Neural crest cell (in vitro differentiated cells): Measurements from ENCODE around the gene KANK3. TPM values are rescaled to one million over a fixed set of nuclear protein-coding genes. Genes with fewer than 3 reads are reported as not detected.

Source experiments
- DNase-seq: peaks from one replicate; pipeline ENCODE4 v3.0.0; 2021; ENCODE audit warnings: low read depth, mixed read lengths, low spot score
- H3K27ac Mint-ChIP-seq: one replicate; pipeline ENCODE4 v1.8.0; 2021; ENCODE audit warnings: mild to moderate bottlenecking, mixed read lengths; ENCODE audit not compliant: unreplicated experiment
- H3K27me3 Mint-ChIP-seq: 2 replicates; pipeline ENCODE4 v1.8.0; 2021; ENCODE audit warnings: low read depth, mild to moderate bottlenecking, mixed read lengths
- H3K36me3 Mint-ChIP-seq: 2 replicates; pipeline ENCODE4 v1.8.0; 2021; ENCODE audit warnings: low read depth, mild to moderate bottlenecking, mixed read lengths
- H3K4me1 Mint-ChIP-seq: 2 replicates; pipeline ENCODE4 v1.8.0; 2021; ENCODE audit warnings: mixed read lengths
- H3K4me3 Mint-ChIP-seq: one replicate; pipeline ENCODE4 v1.8.0; 2021; ENCODE audit warnings: mild to moderate bottlenecking, mixed read lengths
- H3K9me3 Mint-ChIP-seq: 2 replicates; pipeline ENCODE4 v1.8.0; 2021; ENCODE audit warnings: mixed read lengths
- long read RNA-seq: library from polyadenylated mRNA; unstranded; transcript quantifications from one replicate; pipeline ENCODE4 v2.0.0, GENCODE V29; 2020
- total RNA-seq: library from RNA; stranded (reverse); gene quantifications from 2 replicates; pipeline ENCODE4 v1.2.1, GENCODE V29; 2021
- TF ChIP-seq, protein P1 (sequence below): fragments of 200-600 bp; sonication (generic); conservative IDR thresholded peaks from 2 replicates; pipeline ENCODE4 v1.5.0; 2021; ENCODE audit warnings: antibody characterized with exemption, mild to moderate bottlenecking

KANK3 gene
- 0.66 and 0.77 TPM in 2 replicates for total RNA-seq
- long read RNA-seq, partial matches to known transcripts = 0 of 1 reads
- long read RNA-seq, other reads (novel, unspliced or antisense) = 1 of 1 reads

DNA sequence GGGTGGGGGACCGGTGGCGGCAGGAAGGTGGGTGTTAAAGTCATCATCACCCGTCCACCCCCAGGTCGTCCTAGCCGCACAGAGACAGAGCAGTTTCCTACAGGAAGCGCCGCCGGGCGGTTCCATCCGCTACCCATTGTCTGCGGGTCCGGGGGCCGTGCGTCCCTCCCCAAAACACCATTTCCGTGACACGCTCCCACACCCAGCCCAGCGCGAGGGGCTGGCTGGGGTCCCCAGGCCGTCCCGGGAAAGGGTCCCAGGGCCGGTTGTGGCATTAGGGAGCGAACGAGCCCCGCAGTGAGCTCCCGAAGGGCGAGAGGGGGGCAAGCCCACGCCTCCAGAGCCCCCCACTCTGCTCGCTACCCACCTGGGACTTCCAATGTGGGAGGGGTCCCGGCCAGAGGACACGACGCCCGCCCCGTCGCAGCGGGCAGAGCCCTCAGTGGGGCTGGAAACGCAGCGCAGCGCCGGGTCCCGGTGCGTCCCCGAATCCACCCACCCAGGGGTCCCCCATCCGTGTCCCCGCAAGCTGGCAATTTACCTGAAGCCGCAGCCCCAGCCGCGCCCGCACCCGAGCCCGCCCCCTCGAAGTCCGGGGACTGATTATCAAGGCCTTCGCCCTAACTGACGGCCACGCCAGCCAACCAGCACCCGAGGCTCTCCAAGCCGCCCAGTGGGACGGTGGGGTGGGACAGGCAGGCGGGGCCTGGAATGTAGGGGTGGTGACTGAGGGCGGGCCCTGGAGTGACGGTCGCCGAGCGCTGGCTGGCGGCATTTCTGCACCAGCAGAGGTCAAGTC, at the start of gene KANK3:
Gene KANK3, minus strand, starts transcription at position 579 of the 799 bp plus-strand sequence. CDS start 5,434 bp downstream, outside the sequence.
- peaks cover 56% of the 10 kb centered on the region for H3K27me3 Mint-ChIP-seq
- H3K27ac Mint-ChIP-seq = no peak within 1 kb of the TSS
- no peaks in the 10 kb centered on the region for H3K36me3 Mint-ChIP-seq
- H3K4me3 Mint-ChIP-seq = peak within 1 kb of the TSS; percentile 64
- TF ChIP-seq, protein P1, sequence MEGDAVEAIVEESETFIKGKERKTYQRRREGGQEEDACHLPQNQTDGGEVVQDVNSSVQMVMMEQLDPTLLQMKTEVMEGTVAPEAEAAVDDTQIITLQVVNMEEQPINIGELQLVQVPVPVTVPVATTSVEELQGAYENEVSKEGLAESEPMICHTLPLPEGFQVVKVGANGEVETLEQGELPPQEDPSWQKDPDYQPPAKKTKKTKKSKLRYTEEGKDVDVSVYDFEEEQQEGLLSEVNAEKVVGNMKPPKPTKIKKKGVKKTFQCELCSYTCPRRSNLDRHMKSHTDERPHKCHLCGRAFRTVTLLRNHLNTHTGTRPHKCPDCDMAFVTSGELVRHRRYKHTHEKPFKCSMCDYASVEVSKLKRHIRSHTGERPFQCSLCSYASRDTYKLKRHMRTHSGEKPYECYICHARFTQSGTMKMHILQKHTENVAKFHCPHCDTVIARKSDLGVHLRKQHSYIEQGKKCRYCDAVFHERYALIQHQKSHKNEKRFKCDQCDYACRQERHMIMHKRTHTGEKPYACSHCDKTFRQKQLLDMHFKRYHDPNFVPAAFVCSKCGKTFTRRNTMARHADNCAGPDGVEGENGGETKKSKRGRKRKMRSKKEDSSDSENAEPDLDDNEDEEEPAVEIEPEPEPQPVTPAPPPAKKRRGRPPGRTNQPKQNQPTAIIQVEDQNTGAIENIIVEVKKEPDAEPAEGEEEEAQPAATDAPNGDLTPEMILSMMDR = no peak
- no peaks in the 10 kb centered on the region for H3K9me3 Mint-ChIP-seq
- peak; percentile 88 for DNase-seq
- H3K4me1 Mint-ChIP-seq = peaks cover 12% of the 10 kb centered on the region

DNA sequence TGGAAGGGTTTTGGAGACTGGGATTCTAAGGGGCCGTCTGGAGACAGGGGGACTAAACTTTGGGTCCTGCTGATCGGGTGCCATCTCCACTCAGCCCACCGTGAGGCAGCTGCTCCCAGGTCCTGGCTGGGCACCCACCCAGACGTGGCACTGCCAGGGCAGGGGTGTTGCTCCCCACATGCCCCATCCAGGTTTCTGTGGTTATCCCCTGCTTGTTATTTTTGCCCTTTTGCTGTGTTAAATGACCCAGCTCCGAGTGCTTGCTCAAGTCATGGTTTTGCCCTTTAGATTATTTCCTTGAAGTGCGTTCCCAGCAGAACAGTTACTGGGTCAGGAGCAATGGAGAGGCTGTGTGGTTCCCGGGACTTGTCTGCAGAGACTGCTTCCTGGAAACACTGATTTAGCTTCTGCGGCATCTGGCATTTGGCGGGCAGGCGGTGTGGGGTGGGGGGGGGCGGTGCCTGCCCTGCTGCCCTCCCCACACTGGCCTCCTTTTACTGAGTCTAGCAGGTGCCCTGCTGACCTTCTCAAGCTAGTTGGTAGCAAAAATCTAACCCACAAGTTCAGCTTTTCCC, 49.0 kb upstream of the KANK3 start:
- Mint-ChIP-seq H3K27me3 (no peaks in the 10 kb centered on the region), H3K4me1 (peaks cover 34% of the 10 kb centered on the region), H3K36me3 (peaks cover 5% of the 10 kb centered on the region), H3K27ac (no peak overlapping the region), H3K4me3 (peak overlapping the region; percentile 65), H3K9me3 (peaks cover 5% of the 10 kb centered on the region)
- DNase-seq = no peak
- TF ChIP-seq, protein P1 = no peak

DNA sequence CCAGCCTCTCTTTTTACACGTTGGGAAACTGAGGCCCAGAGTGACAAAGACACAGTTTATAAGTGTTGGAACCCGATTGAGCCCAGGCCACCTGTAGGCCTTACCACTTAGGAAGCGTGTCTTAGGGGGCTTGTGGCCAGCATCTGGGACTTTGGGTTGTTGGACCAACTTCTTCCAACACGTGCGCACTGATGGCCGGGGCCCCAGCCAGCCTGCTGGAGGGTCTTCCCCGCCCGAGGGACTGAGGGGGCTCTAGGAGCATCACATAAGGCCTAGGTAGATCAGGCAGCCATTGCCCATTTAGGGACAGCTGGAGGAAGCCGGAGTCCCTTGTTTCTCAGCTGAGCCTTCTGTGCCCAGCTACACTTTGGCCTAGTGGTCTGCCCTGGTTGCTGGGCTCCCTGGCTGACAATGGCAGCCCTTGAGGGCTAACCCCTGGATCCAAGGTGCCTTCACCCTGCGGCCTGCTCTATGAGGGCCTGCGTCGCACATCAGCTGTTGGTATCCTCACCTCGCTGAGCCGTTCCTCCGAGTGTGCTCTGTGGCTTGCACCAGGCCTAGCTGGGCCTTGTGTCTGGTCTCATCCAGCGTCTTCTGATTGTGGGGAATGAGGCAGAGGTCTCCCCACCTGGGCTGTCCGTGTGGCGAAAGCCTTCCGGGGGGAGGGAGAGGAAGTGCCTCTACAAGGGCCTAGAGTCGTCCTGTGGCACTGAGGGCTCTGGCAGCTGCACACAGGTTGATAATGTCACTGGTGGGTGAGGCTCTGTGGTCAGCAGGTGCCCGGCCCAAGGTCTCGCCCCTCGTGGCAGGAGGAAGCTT, 48.3 kb upstream of the KANK3 start:
- Mint-ChIP-seq H3K27ac (peak overlapping the region; percentile 50), H3K4me1 (peaks cover 30% of the 10 kb centered on the region), H3K27me3 (no peaks in the 10 kb centered on the region), H3K4me3 (peak overlapping the region; percentile 93), H3K9me3 (peaks cover 8% of the 10 kb centered on the region), H3K36me3 (peaks cover 11% of the 10 kb centered on the region)
- no peak for DNase-seq
- TF ChIP-seq, protein P1 = no peak

DNA sequence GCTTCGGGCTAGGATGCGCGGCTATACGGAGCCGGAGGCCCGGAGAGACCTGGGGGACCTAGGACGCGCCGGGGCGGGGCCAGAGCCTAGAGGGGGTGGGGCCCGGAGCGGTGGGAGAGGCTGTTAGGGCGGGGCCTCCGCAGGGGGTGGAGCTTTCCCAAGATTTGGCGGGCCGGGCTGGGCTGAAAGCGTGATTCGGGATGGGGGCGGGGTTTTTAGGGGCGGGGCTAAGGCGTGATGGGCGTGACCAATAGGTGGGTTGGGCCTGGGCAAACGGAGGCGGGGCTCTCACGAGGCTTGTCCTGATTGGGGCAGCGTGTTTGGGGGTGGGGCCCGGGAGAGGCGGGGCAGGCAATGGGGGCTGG, 47.5 kb upstream of the KANK3 start:
- Mint-ChIP-seq H3K4me1 (peaks cover 30% of the 10 kb centered on the region), H3K9me3 (peaks cover 8% of the 10 kb centered on the region), H3K27me3 (no peaks in the 10 kb centered on the region), H3K4me3 (peak overlapping the region; percentile 93), H3K27ac (no peak overlapping the region), H3K36me3 (peaks cover 12% of the 10 kb centered on the region)
- TF ChIP-seq, protein P1 = no peak
- peak; percentile 96 for DNase-seq

DNA sequence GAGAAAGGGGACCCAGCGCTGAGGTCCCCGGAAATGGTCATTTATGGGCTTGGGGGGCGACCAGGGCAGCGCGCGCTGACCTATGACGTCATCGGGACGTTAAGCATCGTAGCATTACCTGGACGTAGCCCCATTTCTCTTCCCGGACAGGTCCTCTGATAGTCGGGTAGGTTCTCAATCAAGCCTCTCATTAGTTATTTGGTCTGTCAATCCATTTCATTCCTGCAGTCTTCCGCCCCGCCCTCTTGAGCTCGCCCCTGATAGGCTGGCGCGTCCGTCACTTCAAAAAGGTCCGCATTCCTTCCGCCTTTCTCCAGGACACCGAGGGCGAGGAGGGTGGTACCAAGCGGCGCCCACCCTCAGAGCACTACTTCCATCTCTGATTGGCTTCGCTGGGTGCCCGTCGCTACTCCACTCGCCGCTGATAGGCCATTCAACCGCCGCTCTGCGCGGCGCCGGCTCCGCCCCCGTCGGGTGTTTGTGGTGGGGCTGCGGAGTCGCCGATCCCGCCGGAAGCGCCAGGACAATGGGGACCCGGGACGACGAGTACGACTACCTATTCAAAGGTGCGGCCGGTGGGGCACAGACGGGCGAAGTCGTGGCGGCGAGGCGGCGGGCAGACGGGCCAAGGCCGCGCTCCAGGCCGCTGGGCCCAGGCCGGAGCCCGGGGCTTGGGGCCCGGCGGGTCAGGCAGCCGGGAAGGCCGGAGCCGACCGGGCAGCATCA, 47.0 kb upstream of the KANK3 start, which contains the start of gene RAB11B:
Gene RAB11B, plus strand, starts transcription at position 470 of the 726 bp plus-strand sequence. Its CDS starts 57 bp downstream, at position 527.
- H3K4me3 Mint-ChIP-seq = peak within 1 kb of the TSS; percentile 93
- H3K4me1 Mint-ChIP-seq = peaks cover 30% of the 10 kb centered on the region
- TF ChIP-seq, protein P1 = no peak
- no peaks in the 10 kb centered on the region for H3K27me3 Mint-ChIP-seq
- peak; percentile 94 for DNase-seq
- peak within 1 kb of the TSS; percentile 100 for H3K27ac Mint-ChIP-seq
- H3K9me3 Mint-ChIP-seq = peaks cover 8% of the 10 kb centered on the region
- H3K36me3 Mint-ChIP-seq = peaks cover 12% of the 10 kb centered on the region
